HCT116 (cell line): ENCODE data around the gene IRX2. TPM values are rescaled to one million over a fixed set of nuclear protein-coding genes. Genes with fewer than 3 reads are reported as not detected.

Experiments used
- ATAC-seq: fragments of 200-7000 bp; cut with Tn5 transposase; 2 replicates; pipeline ENCODE4 v1.9.1; 2020; ENCODE audit warnings: mild to moderate bottlenecking, moderate library complexity
- BruUV-seq: library from RNA; stranded (reverse); fragments of 400-500 nt; replicated peaks from 2 replicates; lab custom pipeline; 2021; lab: Mats Ljungman, UMichigan
- CTCF ChIA-PET: fragments of 300-600 bp; sonication (Branson Sonifier 250); formaldehyde crosslinking; loops from one replicate; lab custom pipeline; 2021; ENCODE audit warnings: antibody characterized with exemption; lab: Charles Lee
- POLR2A ChIA-PET: fragments of 300-600, 350-600 bp; sonication (Branson Sonifier 250); formaldehyde crosslinking; loops from one replicate; lab custom pipeline; 2021; ENCODE audit warnings: antibody characterized with exemption; lab: Charles Lee
- RAD21 ChIA-PET, 2 experiments: fragments of 300-600 bp; sonication (Branson Sonifier 250); formaldehyde crosslinking; loops; one replicate each; lab custom pipeline; 2023; ENCODE audit warnings: low total read pairs in 2 of 2; ENCODE audit not compliant: uncharacterized antibody in 2 of 2, unreplicated experiment in 2 of 2, low non-redundant PET in 1 of 2; lab: Charles Lee
- DNase-seq: peaks from one replicate; pipeline ENCODE4 v3.0.0-alpha.2; 2010; ENCODE audit warnings: low read depth, low spot score
- H2AFZ ChIP-seq: fragments of 200-600 bp; shearing (Covaris generic), sonication (generic); 2 replicates; pipeline ENCODE4 v1.6.1; 2017; ENCODE audit warnings: low read depth, mixed run types, mixed read lengths, antibody characterized with exemption, low read length; ENCODE audit not compliant: poor library complexity, severe bottlenecking
- H3K27ac ChIP-seq: 2 replicates; pipeline ENCODE4 v1.5.1; 2012; ENCODE audit warnings: low read depth, low read length
- H3K27me3 ChIP-seq: fragments of 200-600 bp; sonication (generic); 2 replicates; pipeline ENCODE4 v1.6.1; 2016; ENCODE audit warnings: mixed run types, low read length, mixed read lengths; ENCODE audit not compliant: insufficient read depth
- H3K36me3 ChIP-seq, 2 experiments: fragments of 200-500 bp in 1 of 2; fragments of 200-600 bp in 1 of 2; sonication (Bioruptor generic) in 1 of 2; sonication (generic) in 1 of 2; 2 replicates each; pipeline versions ENCODE4 v1.5.1 to v1.6.1; 2014 to 2016; ENCODE audit warnings: low read length in 2 of 2, inconsistent platforms in 1 of 2, mixed read lengths in 1 of 2, mixed run types in 1 of 2; ENCODE audit not compliant: insufficient read depth in 2 of 2, control insufficient read depth in 1 of 2
- H3K4me1 ChIP-seq, 2 experiments: fragments of 200-600 bp in 1 of 2; sonication (generic) in 1 of 2; 2 replicates each; pipeline versions ENCODE4 v1.5.1 to v1.6.1; 2012 to 2017; ENCODE audit warnings: low read length in 2 of 2, inconsistent platforms in 1 of 2, mild to moderate bottlenecking in 1 of 2, mixed read lengths in 1 of 2, mixed run types in 1 of 2, moderate library complexity in 1 of 2; ENCODE audit not compliant: insufficient read depth in 2 of 2, control insufficient read depth in 1 of 2
- H3K4me2 ChIP-seq: fragments of 200-600 bp; sonication (generic); 2 replicates; pipeline ENCODE4 v1.6.1; 2017; ENCODE audit warnings: mixed run types, low read length, mixed read lengths
- H3K4me3 ChIP-seq, 2 experiments: fragments of 200-600 bp in 1 of 2; sonication (generic) in 1 of 2; replicated peaks in 1 of 2; 2 replicates each; pipeline ENCODE4 v1.5.1; 2011 to 2016; ENCODE audit warnings: low read length in 2 of 2, control low read depth in 1 of 2, low read depth in 1 of 2, mild to moderate bottlenecking in 1 of 2, mixed read lengths in 1 of 2, mixed run types in 1 of 2
- H3K79me2 ChIP-seq: fragments of 200-600 bp; sonication (generic); 2 replicates; pipeline ENCODE4 v1.6.1; 2017; ENCODE audit warnings: mild to moderate bottlenecking, mixed run types, low read length, moderate library complexity, mixed read lengths; ENCODE audit not compliant: insufficient read depth
- H3K9ac ChIP-seq: fragments of 200-600 bp; sonication (generic); 2 replicates; pipeline ENCODE4 v1.6.1; 2016; ENCODE audit warnings: low read length, mixed read lengths
- H3K9me2 ChIP-seq: fragments of 200-600 bp; sonication (generic), shearing (Covaris generic); 2 replicates; pipeline ENCODE4 v1.6.1; 2017; ENCODE audit warnings: mixed run types, mild to moderate bottlenecking, moderate library complexity; ENCODE audit not compliant: insufficient read depth
- H3K9me3 ChIP-seq, 2 experiments: fragments of 200-500 bp in 1 of 2; fragments of 200-600 bp in 1 of 2; sonication (Bioruptor generic) in 1 of 2; sonication (generic) in 1 of 2; 2 replicates each; pipeline ENCODE4 v1.6.1; 2014 to 2017; ENCODE audit warnings: low read length in 2 of 2, mixed read lengths in 2 of 2, inconsistent platforms in 1 of 2, low read depth in 1 of 2, mild to moderate bottlenecking in 1 of 2, mixed run types in 1 of 2, moderate library complexity in 1 of 2; ENCODE audit not compliant: control insufficient read depth in 1 of 2, insufficient read depth in 1 of 2
- H4K20me1 ChIP-seq: fragments of 200-600 bp; sonication (generic), shearing (Covaris generic); 2 replicates; pipeline ENCODE4 v1.6.1; 2017; ENCODE audit warnings: mixed run types, mild to moderate bottlenecking, moderate library complexity; ENCODE audit not compliant: insufficient read depth
- CBX3 ChIP-seq: IDR thresholded peaks from 2 replicates; pipeline ENCODE4 v1.6.1; 2012; ENCODE audit warnings: low read depth
- CEBPB ChIP-seq: IDR thresholded peaks from 2 replicates; pipeline ENCODE4 v1.6.1; 2012; ENCODE audit warnings: low read depth
- EGR1 ChIP-seq: IDR thresholded peaks from 2 replicates; pipeline ENCODE4 v1.6.1; 2012; ENCODE audit warnings: low read depth
- ELF1 ChIP-seq: IDR thresholded peaks from 2 replicates; pipeline ENCODE4 v1.6.1; 2012; ENCODE audit warnings: low read depth, borderline replicate concordance
- EZH2 ChIP-seq: fragments of 200-600 bp; sonication (generic); IDR thresholded peaks from 2 replicates; pipeline ENCODE4 v1.6.1; 2017; ENCODE audit warnings: antibody characterized with exemption, mixed run types
- EZH2phosphoT487 ChIP-seq: fragments of 200-600 bp; IDR thresholded peaks from 2 replicates; pipeline ENCODE4 v1.6.1; 2018; ENCODE audit warnings: antibody characterized with exemption, borderline replicate concordance
- FOSL1 ChIP-seq: IDR thresholded peaks from 2 replicates; pipeline ENCODE4 v1.6.1; 2012; ENCODE audit warnings: low read depth
- JUND ChIP-seq: IDR thresholded peaks from 2 replicates; pipeline ENCODE4 v1.6.1; 2012
- POLR2A ChIP-seq: IDR thresholded peaks from 2 replicates; pipeline ENCODE4 v1.7.0; 2011; ENCODE audit warnings: borderline replicate concordance; ENCODE audit not compliant: insufficient read depth, insufficient read length; ENCODE audit errors: extremely low read depth
- RAD21 ChIP-seq: IDR thresholded peaks from 2 replicates; pipeline ENCODE4 v1.6.1; 2012; ENCODE audit warnings: low read depth, mild to moderate bottlenecking
- REST ChIP-seq: IDR thresholded peaks from 2 replicates; pipeline ENCODE4 v1.6.1; 2012; ENCODE audit warnings: low read depth
- SIN3A ChIP-seq: IDR thresholded peaks from 2 replicates; pipeline ENCODE4 v1.6.1; 2012; ENCODE audit warnings: low read depth
- SP1 ChIP-seq: IDR thresholded peaks from 2 replicates; pipeline ENCODE4 v1.6.1; 2012; ENCODE audit warnings: low read depth
- SRF ChIP-seq: IDR thresholded peaks from 2 replicates; pipeline ENCODE4 v1.6.1; 2012; ENCODE audit warnings: low read depth
- YY1 ChIP-seq: IDR thresholded peaks from 2 replicates; pipeline ENCODE4 v1.6.1; 2011; ENCODE audit warnings: low read length, low read depth, moderate library complexity, mild to moderate bottlenecking; ENCODE audit not compliant: insufficient replicate concordance; ENCODE audit errors: extremely low read depth
- ZFX ChIP-seq: fragments of 450-650 bp; IDR thresholded peaks from 2 replicates; pipeline ENCODE4 v1.6.1; 2017
- ZNF274 ChIP-seq: fragments of 200-500 bp; sonication (Bioruptor generic); IDR thresholded peaks from 2 replicates; pipeline ENCODE4 v1.6.1; 2014; ENCODE audit warnings: mild to moderate bottlenecking, low read depth, low read length, inconsistent platforms
- intact Hi-C: fragments of 100-400 bp; cut with micrococcal nuclease; formaldehyde crosslinking; loops from 2 replicates; pipeline ENCODE4 v1.10.0; 2022
- total RNA-seq: library from RNA; stranded (reverse); gene quantifications from one replicate; pipeline ENCODE4 v1.2.1, GENCODE V29; 2021; ENCODE audit not compliant: unreplicated experiment
- TF ChIP-seq, protein P1 (sequence below): IDR thresholded peaks from 2 replicates; pipeline ENCODE4 v1.6.1; 2011; ENCODE audit warnings: mild to moderate bottlenecking, low read length, moderate library complexity; ENCODE audit not compliant: insufficient replicate concordance; ENCODE audit errors: extremely low read depth
- TF ChIP-seq, protein P2 (sequence below): IDR thresholded peaks from 2 replicates; pipeline ENCODE4 v1.6.1; 2012
- TF ChIP-seq, protein P3 (sequence below): IDR thresholded peaks from 2 replicates; pipeline ENCODE4 v1.6.1; 2012

Gene IRX2
- total RNA-seq, 1 experiment from 2014 or later: not detected

GRCh38 chr5:2708751-2709150 is 42.7 kb downstream of the IRX2 start:
- Histone ChIP-seq H3K36me3 (no peaks in the 10 kb centered on the region), H3K4me1 (no peaks in the 10 kb centered on the region), H3K79me2 (no peaks in the 10 kb centered on the region), H4K20me1 (no peaks in the 10 kb centered on the region), H3K9ac (no peak overlapping the region), H3K9me3 (peaks cover under 1 to 13% of the 10 kb centered on the region in 2 experiments; a peak in 2 of 4 replicates), H3K9me2 (no peaks in the 10 kb centered on the region), H3K27ac (no peak overlapping the region), H3K4me3 (no peak overlapping the region), H3K4me2 (no peak overlapping the region), H3K27me3 (no peaks in the 10 kb centered on the region), H2AFZ (no peak overlapping the region)
- no TSS peak for BruUV-seq
- POLR2A ChIA-PET: no interaction called here
- intact Hi-C loops: no loop called here
- RAD21 ChIA-PET: no interaction called here
- ATAC-seq: no peak
- TF ChIP-seq CBX3 (no peak), SP1 (no peak), EZH2phosphoT487 (no peak), CEBPB (no peak), FOSL1 (no peak), ZFX (no peak), POLR2A (no peak), ZNF274 (no peak), SIN3A (no peak), EGR1 (no peak), REST (no peak), EZH2 (no peak), JUND (no peak), YY1 (no peak), SRF (no peak), RAD21 (no peak), ELF1 (no peak)
- TF ChIP-seq, protein P1, sequence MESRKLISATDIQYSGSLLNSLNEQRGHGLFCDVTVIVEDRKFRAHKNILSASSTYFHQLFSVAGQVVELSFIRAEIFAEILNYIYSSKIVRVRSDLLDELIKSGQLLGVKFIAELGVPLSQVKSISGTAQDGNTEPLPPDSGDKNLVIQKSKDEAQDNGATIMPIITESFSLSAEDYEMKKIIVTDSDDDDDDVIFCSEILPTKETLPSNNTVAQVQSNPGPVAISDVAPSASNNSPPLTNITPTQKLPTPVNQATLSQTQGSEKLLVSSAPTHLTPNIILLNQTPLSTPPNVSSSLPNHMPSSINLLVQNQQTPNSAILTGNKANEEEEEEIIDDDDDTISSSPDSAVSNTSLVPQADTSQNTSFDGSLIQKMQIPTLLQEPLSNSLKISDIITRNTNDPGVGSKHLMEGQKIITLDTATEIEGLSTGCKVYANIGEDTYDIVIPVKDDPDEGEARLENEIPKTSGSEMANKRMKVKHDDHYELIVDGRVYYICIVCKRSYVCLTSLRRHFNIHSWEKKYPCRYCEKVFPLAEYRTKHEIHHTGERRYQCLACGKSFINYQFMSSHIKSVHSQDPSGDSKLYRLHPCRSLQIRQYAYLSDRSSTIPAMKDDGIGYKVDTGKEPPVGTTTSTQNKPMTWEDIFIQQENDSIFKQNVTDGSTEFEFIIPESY: no peak
- TF ChIP-seq, protein P2, sequence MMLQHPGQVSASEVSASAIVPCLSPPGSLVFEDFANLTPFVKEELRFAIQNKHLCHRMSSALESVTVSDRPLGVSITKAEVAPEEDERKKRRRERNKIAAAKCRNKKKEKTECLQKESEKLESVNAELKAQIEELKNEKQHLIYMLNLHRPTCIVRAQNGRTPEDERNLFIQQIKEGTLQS: no peak
- TF ChIP-seq, protein P3, sequence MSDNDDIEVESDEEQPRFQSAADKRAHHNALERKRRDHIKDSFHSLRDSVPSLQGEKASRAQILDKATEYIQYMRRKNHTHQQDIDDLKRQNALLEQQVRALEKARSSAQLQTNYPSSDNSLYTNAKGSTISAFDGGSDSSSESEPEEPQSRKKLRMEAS: no peak
- CTCF ChIA-PET: no interaction called here
- DNase-seq: no peak
